MM.1S (cell line): ENCODE measurements around the gene GRIK2.

Experiments
- EZH2 ChIP-seq: fragments of 300-600 bp; sonication (generic); optimal IDR thresholded peaks from 2 replicates; pipeline ENCODE3; 2017; ENCODE audit warnings: low read depth, mild to moderate bottlenecking, antibody characterized with exemption, low read length, mixed read lengths
- EZH2phosphoT487 ChIP-seq: fragments of 300-600 bp; sonication (generic); IDR thresholded peaks from 2 replicates; pipeline ENCODE4 v1.6.1; 2018; ENCODE audit warnings: antibody characterized with exemption, low read length
- TF ChIP-seq, protein P1 (sequence below): fragments of 300-600 bp; sonication (generic); IDR thresholded peaks from 2 replicates; pipeline ENCODE4 v1.5.1; 2016; ENCODE audit warnings: antibody characterized with exemption, low read length, mixed read lengths

DNA sequence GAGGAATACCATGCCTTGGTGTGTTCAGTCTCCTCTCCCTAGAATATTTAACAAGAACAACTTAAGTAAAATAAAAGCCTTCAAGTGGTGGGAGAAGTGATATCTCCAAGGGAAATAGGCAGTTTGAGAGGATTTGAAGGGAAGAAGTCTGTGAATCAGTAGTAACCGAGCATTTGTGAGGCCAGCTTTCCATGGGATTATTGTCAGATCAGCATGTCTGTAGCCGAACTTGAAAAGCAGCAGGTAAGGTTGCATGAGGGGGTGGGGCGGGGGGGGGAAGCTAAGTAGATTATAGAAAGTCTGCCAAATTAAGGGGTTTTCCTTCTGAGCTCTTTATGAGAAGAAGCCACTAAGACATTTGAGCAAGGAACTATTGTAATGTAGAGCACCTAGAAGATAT is 92.6 kb downstream of the GRIK2 start:
- TF ChIP-seq, protein P1, sequence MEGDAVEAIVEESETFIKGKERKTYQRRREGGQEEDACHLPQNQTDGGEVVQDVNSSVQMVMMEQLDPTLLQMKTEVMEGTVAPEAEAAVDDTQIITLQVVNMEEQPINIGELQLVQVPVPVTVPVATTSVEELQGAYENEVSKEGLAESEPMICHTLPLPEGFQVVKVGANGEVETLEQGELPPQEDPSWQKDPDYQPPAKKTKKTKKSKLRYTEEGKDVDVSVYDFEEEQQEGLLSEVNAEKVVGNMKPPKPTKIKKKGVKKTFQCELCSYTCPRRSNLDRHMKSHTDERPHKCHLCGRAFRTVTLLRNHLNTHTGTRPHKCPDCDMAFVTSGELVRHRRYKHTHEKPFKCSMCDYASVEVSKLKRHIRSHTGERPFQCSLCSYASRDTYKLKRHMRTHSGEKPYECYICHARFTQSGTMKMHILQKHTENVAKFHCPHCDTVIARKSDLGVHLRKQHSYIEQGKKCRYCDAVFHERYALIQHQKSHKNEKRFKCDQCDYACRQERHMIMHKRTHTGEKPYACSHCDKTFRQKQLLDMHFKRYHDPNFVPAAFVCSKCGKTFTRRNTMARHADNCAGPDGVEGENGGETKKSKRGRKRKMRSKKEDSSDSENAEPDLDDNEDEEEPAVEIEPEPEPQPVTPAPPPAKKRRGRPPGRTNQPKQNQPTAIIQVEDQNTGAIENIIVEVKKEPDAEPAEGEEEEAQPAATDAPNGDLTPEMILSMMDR, result no peak
- no peak for TF ChIP-seq EZH2phosphoT487
- TF ChIP-seq EZH2, result no peak
